HepG2 (cell line): Measurements from ENCODE around the gene VAMP5. TPM values are rescaled to one million over a fixed set of nuclear protein-coding genes. Genes with fewer than 3 reads are reported as not detected.
A peak's percentile ranks its signal among the peaks of the same experiment; 100 is the strongest.

Experiments used
- ATAC-seq: fragments of 200-7000 bp; cut with Tn5 transposase; 3 replicates; pipeline ENCODE4 v1.9.1; 2020; ENCODE audit warnings: mild to moderate bottlenecking, moderate library complexity
- BruUV-seq: library from RNA; stranded (reverse); fragments of 400-500 nt; replicated peaks from 2 replicates; lab custom pipeline; 2021; lab: Mats Ljungman, UMichigan
- CTCF ChIA-PET: fragments of 300-600 bp; formaldehyde crosslinking; extraction: SDS; loops from one replicate; lab custom pipeline; 2021; ENCODE audit warnings: low total read pairs, inconsistent platforms, low intra/inter-chr PET ratio; lab: Yijun Ruan, JAX
- POLR2A ChIA-PET: fragments of 350-600 bp; sonication (Branson Sonifier 250); formaldehyde crosslinking; loops from one replicate; lab custom pipeline; 2020; ENCODE audit warnings: antibody characterized with exemption, inconsistent platforms; lab: Yijun Ruan, JAX
- DNase-seq: peaks from one replicate; pipeline ENCODE4 v3.0.0-alpha.2; 2015; ENCODE audit warnings: low spot score
- FAIRE-seq: peaks from 3 replicates; lab custom pipeline; 2011; peaks lifted over from hg19 to GRCh38; lab: Jason Lieb, UNC
- H2AFZ ChIP-seq: one replicate; pipeline ENCODE4 v1.6.1; 2011; ENCODE audit warnings: low read length, inconsistent platforms
- H3K27ac ChIP-seq: fragments of 300-600 bp; 3 replicates; pipeline ENCODE4 v1.8.0; 2011; ENCODE audit warnings: mixed run types, mild to moderate bottlenecking, mixed read lengths, low read length, inconsistent platforms; ENCODE audit not compliant: insufficient read depth; ENCODE audit errors: extremely low read length
- H3K27me3 ChIP-seq, 2 experiments: fragments of 200-600 bp in 1 of 2; 2 replicates in 1 of 2; 3 replicates in 1 of 2; pipeline versions ENCODE4 v1.6.0 to v1.8.0; 2011; ENCODE audit warnings: low read length in 2 of 2, mild to moderate bottlenecking in 2 of 2, moderate library complexity in 2 of 2, inconsistent platforms in 1 of 2; ENCODE audit not compliant: insufficient read depth in 2 of 2, control insufficient read depth in 1 of 2
- H3K36me3 ChIP-seq, 2 experiments: fragments of 200-600 bp in 1 of 2; replicated peaks in 1 of 2; 2 replicates in 1 of 2; 3 replicates in 1 of 2; pipeline versions ENCODE4 v1.5.1 to v1.8.0; 2011; ENCODE audit warnings: low read length in 2 of 2, inconsistent platforms in 1 of 2; ENCODE audit not compliant: insufficient read depth in 2 of 2, control insufficient read depth in 1 of 2
- H3K4me1 ChIP-seq: 2 replicates; pipeline ENCODE4 v1.5.1; 2012; ENCODE audit warnings: low read length, inconsistent platforms; ENCODE audit not compliant: insufficient read depth
- H3K4me2 ChIP-seq: 2 replicates; pipeline ENCODE4 v1.6.0; 2011; ENCODE audit warnings: low read depth, low read length, inconsistent platforms
- H3K4me3 ChIP-seq, 3 experiments: fragments of 200-600 bp in 1 of 3; sonication (generic), shearing (Covaris generic) in 1 of 3; replicated peaks in 1 of 3; 2 replicates each; pipeline ENCODE4 v1.5.1; 2011 to 2016; ENCODE audit warnings: low read length in 3 of 3, inconsistent platforms in 2 of 3, low read depth in 2 of 3, mild to moderate bottlenecking in 2 of 3, control low read depth in 1 of 3, mixed read lengths in 1 of 3; ENCODE audit not compliant: insufficient read depth in 1 of 3
- H3K79me2 ChIP-seq: one replicate; pipeline ENCODE4 v1.6.1; 2011; ENCODE audit warnings: low read length, inconsistent platforms; ENCODE audit not compliant: insufficient read depth
- H3K9ac ChIP-seq: 2 replicates; pipeline ENCODE4 v1.6.0; 2011; ENCODE audit warnings: mild to moderate bottlenecking, low read depth, low read length, inconsistent platforms; ENCODE audit not compliant: insufficient read depth
- H3K9me3 ChIP-seq: 2 replicates; pipeline ENCODE4 v1.5.1; 2012; ENCODE audit warnings: mild to moderate bottlenecking, low read length
- H4K20me1 ChIP-seq: 2 replicates; pipeline ENCODE4 v1.6.0; 2011; ENCODE audit warnings: inconsistent platforms, mild to moderate bottlenecking, low read length, moderate library complexity; ENCODE audit not compliant: insufficient read depth
- ADNP ChIP-seq: sonication (generic); formaldehyde crosslinking; IDR thresholded peaks from 2 replicates; pipeline ENCODE4 v1.4.0; 2020; ENCODE audit warnings: missing genetic modification reagents
- GABPA ChIP-seq, 2 experiments: IDR thresholded peaks; 2 replicates each; pipeline ENCODE4 v1.6.1; 2011 to 2016; ENCODE audit warnings: low read depth in 2 of 2, low read length in 1 of 2, missing biosample characterization in 1 of 2, missing genetic modification characterization in 1 of 2
- HDAC1 ChIP-seq: sonication (generic); formaldehyde crosslinking; IDR thresholded peaks from 2 replicates; pipeline ENCODE4 v1.5.1; 2020; ENCODE audit warnings: mild to moderate bottlenecking, missing genetic modification reagents
- HDAC2 ChIP-seq: sonication (generic); formaldehyde crosslinking; IDR thresholded peaks from 2 replicates; pipeline ENCODE4 v1.4.0; 2020; ENCODE audit warnings: missing genetic modification reagents
- HNRNPK ChIP-seq: fragments of 200-400 bp; formaldehyde crosslinking; IDR thresholded peaks from 2 replicates; pipeline ENCODE4 v1.6.1; 2018; ENCODE audit warnings: low read length, low read depth, moderate library complexity, mild to moderate bottlenecking; ENCODE audit not compliant: poor library complexity, severe bottlenecking
- HNRNPUL1 ChIP-seq: fragments of 200-400 bp; formaldehyde crosslinking; IDR thresholded peaks from 2 replicates; pipeline ENCODE4 v1.6.1; 2017; ENCODE audit warnings: low read depth, mild to moderate bottlenecking, low read length, moderate library complexity
- PAF1 ChIP-seq: IDR thresholded peaks from 2 replicates; pipeline ENCODE4 v1.6.1; 2016; ENCODE audit warnings: missing genetic modification reagents, missing compliant biosample characterization
- POLR2AphosphoS5 ChIP-seq: IDR thresholded peaks from 2 replicates; pipeline ENCODE4 v1.6.1; 2012; ENCODE audit warnings: low read depth, low read length
- REXO4 ChIP-seq: sonication (generic); formaldehyde crosslinking; IDR thresholded peaks from 2 replicates; pipeline ENCODE4 v1.8.0; 2022; ENCODE audit warnings: missing genetic modification reagents, mild to moderate bottlenecking, borderline replicate concordance
- UBTF ChIP-seq: sonication (generic); formaldehyde crosslinking; IDR thresholded peaks from 2 replicates; pipeline ENCODE4 v1.4.0; 2020; ENCODE audit warnings: mild to moderate bottlenecking, missing genetic modification reagents
- ZKSCAN1 ChIP-seq: fragments of 150-350 bp; IDR thresholded peaks from 2 replicates; pipeline ENCODE4 v1.6.1; 2014; ENCODE audit warnings: low read length
- ZNF138 ChIP-seq: sonication (generic); formaldehyde crosslinking; IDR thresholded peaks from 2 replicates; pipeline ENCODE4 v1.5.0; 2020; ENCODE audit warnings: mild to moderate bottlenecking, low read depth, missing genetic modification reagents
- ZNF331 ChIP-seq: sonication (generic); formaldehyde crosslinking; IDR thresholded peaks from 2 replicates; pipeline ENCODE4 v1.4.0; 2020; ENCODE audit warnings: missing genetic modification reagents
- ZNF652 ChIP-seq: IDR thresholded peaks from 2 replicates; pipeline ENCODE4 v1.6.1; 2016; ENCODE audit warnings: low read depth, borderline replicate concordance
- ZNF7 ChIP-seq: IDR thresholded peaks from 2 replicates; pipeline ENCODE4 v1.6.1; 2016; ENCODE audit warnings: missing biosample characterization, missing genetic modification reagents
- WGBS: methylation state at CpG from one replicate; pipeline ENCODE4 v1.1.6; 2017; ENCODE audit warnings: low lambda C conversion rate; 5-methylcytosine and 5-hydroxymethylcytosine counted together
- in situ Hi-C: cut with HindIII; loops from 2 replicates; pipeline ENCODE4 v1.10.0; 2017; ENCODE audit warnings: low pct_unique_long_range_greater_than_20kb; ENCODE audit not compliant: extremely low pct_ligation_motif_present
- intact Hi-C: fragments of 100-400 bp; cut with micrococcal nuclease; formaldehyde crosslinking; loops from one replicate; pipeline ENCODE4 v1.10.0; 2022; ENCODE audit not compliant: unreplicated experiment
- polyA plus RNA-seq, 8 experiments: library from polyadenylated mRNA; depleted of rRNA in 3 of 8; stranded (reverse) in 7 of 8; unstranded in 1 of 8; fragments of >200 nt; fragmentation: Illumina TruSeq in 4 of 8; extraction: Trizol in 4 of 8; gene quantifications; 2 replicates each; pipeline versions ENCODE4 v1.2.1 to v1.2.3, GENCODE V29; 2011 to 2016; ENCODE audit warnings: low read depth in 4 of 8, missing spikeins in 1 of 8, mixed read lengths in 1 of 8; ENCODE audit not compliant: insufficient read depth in 1 of 8
- total RNA-seq, 5 experiments: library from RNA; depleted of rRNA; stranded (reverse); fragments of >200 nt; fragmentation: Illumina TruSeq; extraction: Trizol; gene quantifications; 2 replicates each; pipeline ENCODE4 v1.2.3, GENCODE V29; 2016; ENCODE audit warnings: low read depth in 1 of 5

The VAMP5 gene
- total and polyA plus RNA-seq, 2 of the 13 experiments (the other 11 are each of a cell fraction or from before 2014, with no cell fraction given): 7.2 to 56.7 TPM

GRCh38 chr2:85554980-85555612 is 29.1 kb upstream of the VAMP5 start:
- ChIA-PET CTCF (no interaction called here), POLR2A (interaction anchor here (1.3 to 20.8 kb wide), 5 partner anchors 14 to 135 kb away, joined by 4 to 645 read pairs (median 134); partner anchors contain the start of genes C2orf68, MAT2A, RNF181 and SH2D6)
- H3K9ac ChIP-seq: no peak overlapping the region
- no peak for FAIRE-seq
- BruUV-seq: no TSS peak
- intact Hi-C loops: loop anchor here (5.0 kb wide), 1 partner anchor 228 kb away; the partner anchor contains the start of gene TGOLN2
- H2AFZ ChIP-seq: no peak overlapping the region
- peaks cover 33% of the 10 kb centered on the region for H3K4me1 ChIP-seq
- no peaks in the 10 kb centered on the region for H3K27me3 ChIP-seq
- H3K4me3 ChIP-seq: no peak overlapping the region
- peaks cover 44 to 84% of the 10 kb centered on the region in 2 experiments for H3K36me3 ChIP-seq
- ATAC-seq: no peak
- no peak for DNase-seq
- H3K9me3 ChIP-seq: no peaks in the 10 kb centered on the region
- H3K79me2 ChIP-seq: peaks cover 32% of the 10 kb centered on the region
- no peak overlapping the region for H3K27ac ChIP-seq
- peaks cover 12% of the 10 kb centered on the region; the same call in 1 of the 2 replicates for H4K20me1 ChIP-seq
- TF ChIP-seq PAF1 (CRISPR knock-in tag) (0 out of 2 replicates have a peak, but pooled peaks have one; percentile 25), ZNF138 (CRISPR knock-in tag) (no peak)
- WGBS: 97% methylated on average over 3 of the region's 3 CpGs
- H3K4me2 ChIP-seq: no peak overlapping the region
- in situ Hi-C loops: loop anchor here (5.0 kb wide), 2 partner anchors 133 to 163 kb away; no protein-coding TSS in a partner anchor

DNA sequence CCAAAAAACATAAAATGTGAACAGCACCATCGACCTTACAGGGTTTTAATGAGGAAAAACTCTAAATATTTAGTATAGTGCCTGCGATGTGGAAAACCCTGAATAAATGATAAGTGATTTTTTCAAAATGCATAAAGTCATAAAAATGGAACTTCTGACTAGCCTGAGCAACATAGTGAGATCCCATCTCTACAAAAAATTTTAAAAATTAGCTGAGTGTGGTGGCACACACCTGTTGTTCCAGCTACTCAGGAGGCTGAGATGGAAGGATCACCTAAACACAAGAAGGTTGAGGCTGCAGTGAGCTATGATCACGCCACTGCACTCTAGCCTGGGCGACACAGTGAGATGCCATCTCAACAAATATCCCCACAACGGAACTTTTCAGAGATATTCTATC is 27.1 kb upstream of the VAMP5 start:
- Histone ChIP-seq H3K4me2 (no peak overlapping the region), H3K4me1 (peaks cover 37% of the 10 kb centered on the region), H3K9ac (no peak overlapping the region), H3K27ac (no peak overlapping the region), H2AFZ (no peak overlapping the region), H3K27me3 (peaks cover 0 to 4% of the 10 kb centered on the region in 2 experiments; a peak in 1 of 5 replicates), H4K20me1 (peaks cover 6% of the 10 kb centered on the region; the same call in 1 of the 2 replicates), H3K79me2 (peaks cover 41% of the 10 kb centered on the region), H3K36me3 (peaks cover 29 to 65% of the 10 kb centered on the region in 2 experiments), H3K4me3 (no peak overlapping the region), H3K9me3 (no peaks in the 10 kb centered on the region)
- WGBS: 96% methylated on average over 5 of the region's 5 CpGs
- intact Hi-C loops (no loop called here), in situ Hi-C loops (no loop called here)
- POLR2A ChIA-PET: interaction anchor here (1.5 to 20.8 kb wide), 7 partner anchors 8 to 137 kb away, joined by 6 to 645 read pairs (median 18); partner anchors contain the start of genes C2orf68, MAT2A, RNF181 and SH2D6
- no peak for ATAC-seq
- no TSS peak for BruUV-seq
- CTCF ChIA-PET: no interaction called here
- no peak for DNase-seq
- no peak for FAIRE-seq
- no peak for TF ChIP-seq REXO4 (CRISPR knock-in tag)
- no peak for TF ChIP-seq ZNF331
- no peak for TF ChIP-seq UBTF (CRISPR knock-in tag)
- no peak for TF ChIP-seq HDAC1 (CRISPR knock-in tag)
- no peak for TF ChIP-seq ZNF652 (CRISPR knock-in tag)
- TF ChIP-seq HDAC2: no peak
- TF ChIP-seq HNRNPUL1: no peak
- TF ChIP-seq HNRNPK: no peak
- no peak for TF ChIP-seq GABPA (IDR thresholded peaks at IDR 0.05; ENCODE audit: low read depth, low read length)
- TF ChIP-seq GABPA (CRISPR knock-in tag; IDR thresholded peaks at IDR 0.05; ENCODE audit: low read depth): no peak
- no peak for TF ChIP-seq ZNF7 (CRISPR knock-in tag)
- no peak for TF ChIP-seq POLR2AphosphoS5
- no peak for TF ChIP-seq ZKSCAN1
- TF ChIP-seq ADNP (CRISPR knock-in tag): no peak
